ENCODE measurements around the gene BHMT2. TPM values are rescaled to one million over a fixed set of nuclear protein-coding genes. Genes with fewer than 3 reads are reported as not detected.

BHMT2 gene
- total and polyA plus RNA-seq, 10 donors, result 0.17 to 2.6 (median 0.64) TPM; not detected in 1

DNA sequence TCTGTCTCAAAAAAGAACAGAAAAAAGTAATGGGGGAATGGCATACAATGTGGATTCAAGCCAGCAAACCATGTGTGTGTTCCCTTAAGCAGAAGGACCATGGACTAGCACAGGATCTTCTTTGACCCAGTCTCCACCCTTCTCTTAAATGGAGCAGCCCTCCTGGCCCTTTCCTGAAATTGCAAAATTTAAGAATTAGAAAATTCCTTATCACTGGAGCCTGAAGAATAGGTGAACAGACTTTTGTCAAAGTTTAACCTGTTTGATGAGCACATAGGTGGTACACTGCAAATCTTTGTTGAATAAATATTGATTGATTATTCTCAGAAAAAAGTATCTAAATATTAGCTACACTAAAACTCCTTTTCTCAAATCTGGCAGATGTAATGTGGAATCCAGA, 12.7 kb upstream of the BHMT2 start:
- intact Hi-C loops (cut with DNase I; ENCODE audit: low total_unique reads), result no loop called here
- DNase-seq, result no peak
- no peaks in the 10 kb centered on the region for H3K4me1 ChIP-seq
- H3K27ac ChIP-seq, result no peak overlapping the region
- H3K27me3 ChIP-seq (replicated peaks in 1 of 7), result no peaks in the 10 kb centered on the region
- no peaks in the 10 kb centered on the region for H3K36me3 ChIP-seq
- H3K4me3 ChIP-seq, result no peak overlapping the region
- TF ChIP-seq, protein P1, sequence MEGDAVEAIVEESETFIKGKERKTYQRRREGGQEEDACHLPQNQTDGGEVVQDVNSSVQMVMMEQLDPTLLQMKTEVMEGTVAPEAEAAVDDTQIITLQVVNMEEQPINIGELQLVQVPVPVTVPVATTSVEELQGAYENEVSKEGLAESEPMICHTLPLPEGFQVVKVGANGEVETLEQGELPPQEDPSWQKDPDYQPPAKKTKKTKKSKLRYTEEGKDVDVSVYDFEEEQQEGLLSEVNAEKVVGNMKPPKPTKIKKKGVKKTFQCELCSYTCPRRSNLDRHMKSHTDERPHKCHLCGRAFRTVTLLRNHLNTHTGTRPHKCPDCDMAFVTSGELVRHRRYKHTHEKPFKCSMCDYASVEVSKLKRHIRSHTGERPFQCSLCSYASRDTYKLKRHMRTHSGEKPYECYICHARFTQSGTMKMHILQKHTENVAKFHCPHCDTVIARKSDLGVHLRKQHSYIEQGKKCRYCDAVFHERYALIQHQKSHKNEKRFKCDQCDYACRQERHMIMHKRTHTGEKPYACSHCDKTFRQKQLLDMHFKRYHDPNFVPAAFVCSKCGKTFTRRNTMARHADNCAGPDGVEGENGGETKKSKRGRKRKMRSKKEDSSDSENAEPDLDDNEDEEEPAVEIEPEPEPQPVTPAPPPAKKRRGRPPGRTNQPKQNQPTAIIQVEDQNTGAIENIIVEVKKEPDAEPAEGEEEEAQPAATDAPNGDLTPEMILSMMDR (IDR thresholded peaks at IDR 0.05 in 8 of 11, conservative IDR thresholded peaks at IDR 0.05 in 3 of 11), result no peak
- TF ChIP-seq POLR2A (IDR thresholded peaks at IDR 0.05) (no peak), POLR2AphosphoS5 (IDR thresholded peaks at IDR 0.05) (no peak)
- peaks cover 0 to 10% (median 5%) of the 10 kb centered on the region in 8 donors for H3K9me3 ChIP-seq

DNA sequence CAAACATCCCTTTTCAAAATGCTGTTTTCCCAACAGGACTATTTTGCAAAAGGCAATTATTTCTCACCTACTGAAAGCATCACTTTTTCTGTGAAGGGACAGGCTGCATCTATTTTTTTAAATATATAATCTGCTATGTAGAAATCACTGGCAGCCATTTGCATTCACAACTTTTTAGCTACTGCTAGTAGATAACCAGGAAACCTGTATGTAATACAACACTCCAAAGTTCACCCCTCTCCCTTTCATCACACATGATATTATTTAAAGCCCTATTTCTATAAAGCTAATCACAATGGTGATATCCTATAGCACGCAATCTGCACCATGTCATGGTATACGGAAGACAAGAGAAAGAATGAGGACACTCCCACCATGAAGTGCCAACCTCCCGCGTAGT, 9.9 kb upstream of the BHMT2 start:
- intact Hi-C loops (cut with DNase I; ENCODE audit: low total_unique reads), result no loop called here
- Histone ChIP-seq H3K27me3 (replicated peaks in 1 of 7) (no peaks in the 10 kb centered on the region), H3K36me3 (no peaks in the 10 kb centered on the region), H3K4me1 (no peaks in the 10 kb centered on the region), H3K4me3 (no peak overlapping the region), H3K27ac (no peak overlapping the region), H3K9me3 (no peaks in the 10 kb centered on the region)
- TF ChIP-seq, protein P1 (IDR thresholded peaks at IDR 0.05 in 8 of 11, conservative IDR thresholded peaks at IDR 0.05 in 3 of 11), result no peak
- no peak for TF ChIP-seq POLR2A (IDR thresholded peaks at IDR 0.05)
- TF ChIP-seq POLR2AphosphoS5 (IDR thresholded peaks at IDR 0.05), result no peak
- DNase-seq, result no peak
- 91 to 96% (median 93%) methylated on average over 4 of the region's 4 CpGs for WGBS, 5 donors

DNA sequence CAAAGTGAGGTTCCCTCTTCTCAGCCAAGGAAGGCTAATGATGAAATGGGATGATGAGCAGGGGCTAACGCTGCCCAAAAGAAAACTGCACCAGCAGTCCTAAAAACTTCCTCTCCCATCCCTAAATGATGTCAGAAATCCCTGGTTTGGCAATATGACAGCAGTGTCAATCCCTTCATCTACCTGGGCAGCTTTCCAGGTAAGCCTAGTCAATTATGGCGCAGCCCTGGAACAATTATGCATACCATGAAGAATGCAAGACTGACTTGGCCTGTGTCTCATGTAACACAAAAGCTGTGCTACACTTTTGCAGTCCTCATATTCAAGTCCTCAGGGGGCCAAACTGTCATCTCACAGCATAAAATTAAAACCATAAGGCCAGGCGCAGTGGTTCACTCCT, 7.1 kb upstream of the BHMT2 start:
- no peak for DNase-seq
- intact Hi-C loops (cut with DNase I; ENCODE audit: low total_unique reads), result no loop called here
- no peaks in the 10 kb centered on the region for H3K9me3 ChIP-seq
- peaks cover 0 to 2% (median 0%) of the 10 kb centered on the region in 7 donors for H3K27me3 ChIP-seq (replicated peaks in 1 of 7)
- no peaks in the 10 kb centered on the region for H3K36me3 ChIP-seq
- H3K4me3 ChIP-seq, result no peak overlapping the region
- no peak overlapping the region for H3K27ac ChIP-seq
- no peaks in the 10 kb centered on the region for H3K4me1 ChIP-seq
- WGBS, 5 donors, result 88 to 97% (median 94%) methylated on average over 2 to 3 of the region's 3 CpGs
- TF ChIP-seq, protein P1 (IDR thresholded peaks at IDR 0.05 in 8 of 11, conservative IDR thresholded peaks at IDR 0.05 in 3 of 11), result no peak
- TF ChIP-seq POLR2AphosphoS5 (IDR thresholded peaks at IDR 0.05), result no peak
- no peak for TF ChIP-seq POLR2A (IDR thresholded peaks at IDR 0.05)

DNA sequence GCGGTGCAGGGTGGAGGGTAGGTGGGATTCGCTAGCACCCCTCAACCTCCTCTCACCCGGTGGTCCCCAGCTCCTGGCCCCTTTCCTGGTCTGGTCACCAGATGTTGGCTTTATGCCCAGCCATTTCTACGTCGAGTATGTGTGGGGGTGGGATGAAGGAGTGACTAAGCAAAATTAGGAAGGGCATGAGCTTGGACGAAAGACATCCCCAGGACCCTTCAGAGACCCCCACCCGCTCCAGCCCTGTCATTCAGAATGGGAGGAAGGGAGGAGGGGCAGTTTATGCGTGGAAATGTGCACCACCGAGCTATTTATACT, 742 bp downstream of the BHMT2 start:
- H3K9me3 ChIP-seq, result peaks cover 0 to 3% (median 0%) of the 10 kb centered on the region in 8 donors
- intact Hi-C loops (cut with DNase I; ENCODE audit: low total_unique reads), result no loop called here
- peak overlapping the region in 1 of 8 donors; percentile 32 for H3K4me3 ChIP-seq
- no peak overlapping the region for H3K27ac ChIP-seq
- 33 to 46% (median 35%) methylated on average over 8 to 9 of the region's 9 CpGs for WGBS, 5 donors
- H3K36me3 ChIP-seq, result no peaks in the 10 kb centered on the region
- peaks cover 0 to 10% (median 0%) of the 10 kb centered on the region in 6 donors for H3K4me1 ChIP-seq
- H3K27me3 ChIP-seq (replicated peaks in 1 of 7), result peaks cover 0 to 45% (median 22%) of the 10 kb centered on the region in 7 donors
- DNase-seq, result no peak
- TF ChIP-seq POLR2AphosphoS5 (IDR thresholded peaks at IDR 0.05) (no peak), POLR2A (IDR thresholded peaks at IDR 0.05) (no peak)
- TF ChIP-seq, protein P1 (IDR thresholded peaks at IDR 0.05 in 8 of 11, conservative IDR thresholded peaks at IDR 0.05 in 3 of 11), result no peak
